Astrocyte of the spinal cord (primary cell): ENCODE data around the gene AMN1.
"Not testable (repeated sequence)": the region's sequence is repeated elsewhere in the genome, so short reads cannot be mapped to it uniquely, and the experiment has no call there.

Experiments
- DNase-seq: peaks from one replicate; pipeline ENCODE4 v3.0.0; 2011; ENCODE audit warnings: low read depth, low spot score
- H3K4me3 ChIP-seq: 2 replicates; pipeline ENCODE4 v1.5.1; 2011; ENCODE audit warnings: low read depth, mild to moderate bottlenecking, low read length, moderate library complexity
- in situ Hi-C: cut with HindIII; loops from 2 replicates; pipeline ENCODE4 v1.10.0; 2017; ENCODE audit warnings: low sequenced_read_pairs
- TF ChIP-seq, protein P1 (sequence below): IDR thresholded peaks from 2 replicates; pipeline ENCODE4 v1.5.1; 2012; ENCODE audit warnings: low read depth, mild to moderate bottlenecking, low read length, inconsistent platforms

The AMN1 gene

GRCh38 chr12:31726575-31726974, 2.2 kb downstream of the AMN1 start:
- in situ Hi-C loops, result no loop called here
- TF ChIP-seq, protein P1, sequence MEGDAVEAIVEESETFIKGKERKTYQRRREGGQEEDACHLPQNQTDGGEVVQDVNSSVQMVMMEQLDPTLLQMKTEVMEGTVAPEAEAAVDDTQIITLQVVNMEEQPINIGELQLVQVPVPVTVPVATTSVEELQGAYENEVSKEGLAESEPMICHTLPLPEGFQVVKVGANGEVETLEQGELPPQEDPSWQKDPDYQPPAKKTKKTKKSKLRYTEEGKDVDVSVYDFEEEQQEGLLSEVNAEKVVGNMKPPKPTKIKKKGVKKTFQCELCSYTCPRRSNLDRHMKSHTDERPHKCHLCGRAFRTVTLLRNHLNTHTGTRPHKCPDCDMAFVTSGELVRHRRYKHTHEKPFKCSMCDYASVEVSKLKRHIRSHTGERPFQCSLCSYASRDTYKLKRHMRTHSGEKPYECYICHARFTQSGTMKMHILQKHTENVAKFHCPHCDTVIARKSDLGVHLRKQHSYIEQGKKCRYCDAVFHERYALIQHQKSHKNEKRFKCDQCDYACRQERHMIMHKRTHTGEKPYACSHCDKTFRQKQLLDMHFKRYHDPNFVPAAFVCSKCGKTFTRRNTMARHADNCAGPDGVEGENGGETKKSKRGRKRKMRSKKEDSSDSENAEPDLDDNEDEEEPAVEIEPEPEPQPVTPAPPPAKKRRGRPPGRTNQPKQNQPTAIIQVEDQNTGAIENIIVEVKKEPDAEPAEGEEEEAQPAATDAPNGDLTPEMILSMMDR, result no peak

GRCh38 chr12:31724557-31724956, 4.3 kb downstream of the AMN1 start:
- no peak for DNase-seq
- TF ChIP-seq, protein P1, result no peak
- H3K4me3 ChIP-seq, result no peak overlapping the region
- in situ Hi-C loops, result no loop called here

More at GRCh38 chr12:31726575-31726974, 2.2 kb downstream of the AMN1 start:
- no peak for DNase-seq
- H3K4me3 ChIP-seq, result no peak overlapping the region

GRCh38 chr12:31722580-31722979, 6.2 kb downstream of the AMN1 start:
- no peak overlapping the region for H3K4me3 ChIP-seq
- TF ChIP-seq, protein P1, result no peak
- no peak for DNase-seq
- in situ Hi-C loops, result no loop called here

GRCh38 chr12:31718542-31719198, 10.2 kb downstream of the AMN1 start:
- H3K4me3 ChIP-seq, in situ Hi-C loops, DNase-seq: not testable (repeated sequence)

DNA sequence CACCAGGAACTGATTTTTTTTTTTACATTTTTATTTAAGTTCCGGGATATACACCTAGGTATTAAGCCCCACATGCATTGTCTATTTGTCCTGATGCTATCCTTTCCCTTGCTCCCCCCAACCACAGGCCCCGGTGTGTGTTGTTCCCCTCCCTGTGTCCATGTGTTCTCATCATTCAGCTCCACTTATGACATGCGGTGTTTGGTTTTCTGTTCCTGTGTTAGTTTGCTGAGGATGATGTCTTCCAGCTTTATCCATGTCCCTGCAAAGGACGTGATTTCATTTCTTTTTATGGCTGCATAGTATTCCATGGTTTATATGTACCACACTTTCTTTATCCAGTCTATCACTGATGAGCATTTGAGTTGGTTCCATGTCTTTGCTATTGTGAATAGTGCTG, 11.8 kb downstream of the AMN1 start:
- DNase-seq, H3K4me3 ChIP-seq, in situ Hi-C loops: not testable (repeated sequence)

DNA sequence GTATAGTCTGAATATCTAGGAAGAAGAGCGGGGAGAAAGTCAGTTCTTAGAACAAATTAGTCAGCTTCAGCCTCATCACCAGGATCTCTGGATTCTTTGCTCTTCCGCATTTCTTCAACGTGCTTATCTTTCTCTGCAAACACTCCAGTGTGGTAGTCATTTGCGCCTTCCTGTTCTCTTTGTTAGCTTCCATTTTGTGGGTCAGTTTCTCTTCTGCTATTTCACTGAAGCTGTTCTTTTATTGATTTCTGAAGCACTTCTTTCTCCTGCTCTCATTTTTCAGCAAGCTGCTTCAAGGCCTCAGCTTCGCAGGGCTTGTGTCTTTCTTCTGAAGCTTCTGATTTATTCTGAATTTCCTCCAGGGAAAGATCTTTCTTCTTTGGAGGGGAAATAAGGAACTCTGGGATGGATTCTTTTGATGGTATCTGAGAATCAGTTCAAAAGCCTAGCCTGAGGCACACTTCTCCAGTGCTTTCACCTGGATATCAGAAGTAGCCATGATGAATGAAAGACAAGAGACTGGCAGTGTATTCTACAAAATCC, 13.5 kb downstream of the AMN1 start:
- peak; percentile 14 for DNase-seq
- in situ Hi-C loops, result no loop called here
- TF ChIP-seq, protein P1, result no peak
- H3K4me3 ChIP-seq, result no peak overlapping the region

DNA sequence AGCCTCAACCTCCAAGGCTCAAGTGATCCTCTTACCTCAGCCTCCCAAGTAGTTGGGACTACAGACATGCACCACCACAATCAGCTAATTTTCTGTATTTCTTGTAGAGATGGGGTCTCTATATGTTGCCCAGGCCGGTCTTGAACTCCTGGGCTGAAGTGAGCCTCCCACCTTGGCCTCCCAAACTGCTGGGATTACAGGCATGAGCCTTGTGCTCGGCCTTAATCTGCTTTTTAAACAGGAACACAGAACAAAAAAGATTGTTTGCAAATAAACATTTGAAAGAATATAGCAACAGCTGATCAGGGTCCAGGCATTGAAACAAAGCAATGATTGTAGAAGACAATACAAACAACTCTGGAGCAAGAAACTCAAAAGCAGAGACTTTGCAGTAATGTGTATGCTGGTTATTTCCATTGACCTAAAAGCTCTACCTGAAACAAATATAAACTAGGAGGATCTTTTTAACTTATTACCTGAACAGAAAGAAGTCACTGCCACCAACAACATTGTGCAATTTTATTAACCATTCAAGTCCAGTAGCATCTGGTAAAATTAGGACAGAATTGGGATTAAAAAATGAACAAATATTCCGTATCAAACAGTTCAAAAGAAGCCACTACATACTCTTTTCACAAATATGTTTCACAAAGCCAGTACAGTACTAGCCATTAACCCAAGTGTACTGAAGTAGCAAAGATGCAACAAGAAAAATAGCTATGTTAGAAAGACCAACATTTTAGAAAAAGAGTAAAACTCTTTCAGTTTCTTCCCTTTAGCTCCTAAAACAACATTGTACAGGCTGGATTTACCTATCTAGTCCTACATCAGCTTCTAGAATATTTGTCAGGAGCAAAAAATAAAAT, 14.2 kb downstream of the AMN1 start:
- H3K4me3 ChIP-seq, result no peak overlapping the region
- in situ Hi-C loops, result no loop called here
- DNase-seq, result no peak
- TF ChIP-seq, protein P1, result no peak
